ENCODE results near the gene TLR1.
"Not testable (repeated sequence)": the region's sequence is repeated elsewhere in the genome, so short reads cannot be mapped to it uniquely, and the experiment has no call there.

The TLR1 gene

DNA sequence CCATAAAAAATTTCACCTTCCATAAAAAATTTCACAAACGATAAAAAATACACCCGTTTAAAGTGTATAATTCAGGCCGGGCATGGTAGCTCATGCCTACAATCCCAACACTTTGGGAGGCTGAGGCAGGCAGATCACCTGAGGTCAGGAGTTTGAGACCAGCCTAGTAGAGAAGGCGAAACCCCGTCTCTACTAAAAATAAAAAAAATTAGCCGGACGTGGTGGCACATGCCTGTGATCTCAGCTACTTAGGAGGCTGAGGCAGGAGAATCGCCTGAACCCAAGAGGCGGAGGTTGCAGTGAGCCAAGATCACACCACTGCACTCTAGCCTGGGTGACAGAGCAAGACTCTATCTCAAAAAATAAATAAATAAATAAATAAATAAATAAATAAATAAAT, 1.7 kb upstream of the TLR1 start:
- not testable (repeated sequence) for DNase-seq

- no peak for DNase-seq
Observed at GRCh38 chr4:38805530-38806145, 1.0 kb upstream of the TLR1 start.

GRCh38 chr4:38803833-38804653, 548 bp downstream of the TLR1 start:
- DNase-seq, result no peak

- DNase-seq, result no peak
Observed at GRCh38 chr4:38802561-38803355, 1.8 kb downstream of the TLR1 start.

DNA sequence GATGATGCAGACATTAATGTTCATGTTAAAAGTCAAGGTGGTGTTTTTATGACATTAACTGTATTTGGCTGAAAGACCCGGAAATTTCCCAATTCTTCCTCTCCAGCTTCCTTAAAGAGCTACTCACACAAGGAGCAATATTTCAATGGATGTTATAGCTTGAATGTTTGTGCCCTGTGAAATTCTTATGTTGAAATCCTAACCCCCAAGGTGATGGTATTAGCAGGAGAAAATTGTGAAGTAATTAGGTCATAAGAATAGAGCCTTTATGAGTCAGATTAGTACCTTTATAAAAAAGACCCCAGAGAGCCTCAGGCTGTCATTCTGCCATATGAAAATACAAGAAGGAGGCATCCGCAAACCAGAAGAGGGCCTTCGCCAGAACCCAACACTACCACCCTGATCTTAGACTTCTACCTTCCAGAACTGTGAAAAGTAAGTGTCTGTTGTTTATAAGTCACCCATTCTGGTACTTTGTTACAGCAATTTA, 3.6 kb downstream of the TLR1 start:
- no peak for DNase-seq

DNA sequence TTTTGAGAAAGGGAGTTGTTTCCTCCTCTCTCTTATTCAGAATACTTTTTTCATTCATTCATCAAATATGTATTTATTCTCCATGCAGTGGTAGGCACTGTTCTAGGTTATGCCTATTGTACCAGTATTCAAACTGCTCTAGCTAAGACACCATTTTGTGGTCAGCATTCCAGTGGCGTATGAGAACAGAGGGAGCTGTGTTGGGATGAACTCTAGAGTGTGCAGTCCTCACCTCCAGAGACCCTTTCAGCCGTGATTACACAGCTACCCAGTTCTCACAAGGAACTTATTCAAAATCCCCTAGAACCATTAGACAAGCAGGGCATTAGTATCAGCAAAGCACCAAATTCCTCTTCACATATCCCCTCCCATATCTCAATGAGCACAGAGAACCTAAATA, 4.2 kb downstream of the TLR1 start:
- no peak for DNase-seq

DNA sequence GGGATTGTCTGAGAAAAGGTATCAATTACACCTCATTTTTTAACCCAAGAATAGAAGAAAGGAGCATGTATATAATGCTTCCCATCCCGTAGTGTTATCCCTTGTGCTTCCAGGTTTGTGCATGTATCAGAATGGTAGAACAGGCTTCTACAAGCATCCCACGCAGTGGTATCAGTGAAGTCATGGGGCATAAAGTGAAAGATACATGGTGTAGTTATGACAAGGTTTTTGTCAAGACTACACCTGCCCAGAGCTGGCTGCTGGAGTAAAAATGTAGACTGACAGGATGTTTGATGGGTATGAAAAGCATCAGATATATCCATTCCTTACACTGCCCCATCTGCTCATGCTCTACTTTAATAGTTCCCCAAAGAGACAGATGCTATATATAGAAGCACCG, 9.5 kb downstream of the TLR1 start:
- no peak for DNase-seq

DNA sequence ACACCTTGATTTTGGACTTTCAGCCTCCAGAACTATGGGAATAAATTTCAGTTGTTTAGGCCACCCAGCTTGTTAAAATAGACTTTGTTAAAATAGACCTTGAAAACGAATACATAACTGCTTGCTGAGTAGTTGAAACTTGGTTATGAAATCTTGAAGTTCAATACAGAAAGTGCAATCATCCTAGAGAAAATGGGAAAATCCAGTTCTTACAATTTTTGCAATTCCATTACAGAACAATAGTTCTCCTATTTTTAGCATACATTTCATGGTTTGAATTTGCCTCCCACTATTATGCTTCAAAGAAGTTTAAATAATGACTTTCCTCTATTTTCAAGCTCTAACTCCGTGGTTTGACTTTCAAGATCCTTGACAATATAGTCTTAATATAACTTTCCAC, 10.5 kb downstream of the TLR1 start:
- no peak for DNase-seq

DNA sequence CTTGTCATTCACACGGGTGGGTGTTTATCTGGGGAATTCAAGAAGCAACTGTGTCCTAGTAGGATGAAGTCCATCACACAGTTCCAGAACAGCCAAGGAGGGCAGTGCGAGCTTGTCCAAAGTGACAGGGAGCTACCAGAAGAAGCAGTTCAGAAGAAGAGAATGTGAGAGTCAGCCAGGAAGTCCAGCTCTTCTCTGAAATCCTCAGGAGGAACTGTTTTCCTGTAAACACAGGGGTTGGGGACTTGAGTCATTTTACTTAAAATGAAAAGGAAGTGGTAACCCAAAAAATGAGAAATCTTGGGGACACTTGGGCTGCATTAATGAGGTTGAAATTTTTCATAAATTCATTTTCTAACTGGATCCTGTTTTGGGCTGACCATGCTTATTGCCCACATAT, 13.6 kb downstream of the TLR1 start:
- DNase-seq, result no peak

GRCh38 chr4:38788317-38788716, 16.3 kb downstream of the TLR1 start:
- no peak for DNase-seq

DNA sequence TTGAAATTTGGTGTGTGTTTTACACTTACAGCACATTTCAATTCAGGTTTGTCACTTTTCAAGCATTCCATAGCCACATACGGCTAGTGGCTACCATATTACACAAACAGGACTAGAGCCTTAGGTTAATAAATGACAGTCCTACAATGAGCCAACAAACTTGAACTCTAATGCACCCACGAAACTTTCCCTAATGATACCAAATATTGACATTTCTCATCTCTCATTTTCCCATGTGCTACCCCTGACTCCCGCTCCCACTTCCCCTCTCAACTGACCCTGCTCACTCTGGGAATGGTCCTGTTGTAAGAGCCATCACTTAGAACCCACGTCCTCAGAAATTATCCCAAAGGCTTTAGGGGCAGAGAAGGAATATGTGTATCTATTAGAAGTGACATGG, 16.9 kb downstream of the TLR1 start:
- no peak for DNase-seq

- no peak for DNase-seq
Observed at GRCh38 chr4:38785901-38786402, 18.6 kb downstream of the TLR1 start.

GRCh38 chr4:38785041-38785790, 19.4 kb downstream of the TLR1 start:
- no peak for DNase-seq

GRCh38 chr4:38784141-38784540, 20.4 kb downstream of the TLR1 start:
- no peak for DNase-seq

DNA sequence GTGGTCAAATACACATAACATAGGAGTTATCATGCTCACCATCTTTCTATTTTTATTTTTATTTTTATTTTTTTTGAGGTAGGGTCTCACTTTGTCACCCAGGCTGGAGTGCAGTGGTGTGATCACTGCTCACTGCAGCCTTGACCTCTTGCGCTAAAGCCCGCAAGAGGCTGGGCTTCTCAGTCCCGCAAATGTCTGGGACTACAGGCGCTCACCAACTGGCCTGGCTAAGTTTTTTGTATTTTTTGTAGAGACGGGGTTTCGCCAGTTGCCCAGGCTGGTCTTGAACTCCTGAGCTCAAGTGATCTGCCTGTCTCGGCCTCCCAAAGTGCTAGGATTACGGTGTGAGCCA, 21.5 kb downstream of the TLR1 start:
- DNase-seq, result no peak

GRCh38 chr4:38782452-38783108, 22.0 kb downstream of the TLR1 start, which contains the start of gene TLR10:
TSS of gene TLR10 (minus strand) at chr4:38782990. CDS start at chr4:38775590, 7,400 bp downstream.
- no peak for DNase-seq

DNA sequence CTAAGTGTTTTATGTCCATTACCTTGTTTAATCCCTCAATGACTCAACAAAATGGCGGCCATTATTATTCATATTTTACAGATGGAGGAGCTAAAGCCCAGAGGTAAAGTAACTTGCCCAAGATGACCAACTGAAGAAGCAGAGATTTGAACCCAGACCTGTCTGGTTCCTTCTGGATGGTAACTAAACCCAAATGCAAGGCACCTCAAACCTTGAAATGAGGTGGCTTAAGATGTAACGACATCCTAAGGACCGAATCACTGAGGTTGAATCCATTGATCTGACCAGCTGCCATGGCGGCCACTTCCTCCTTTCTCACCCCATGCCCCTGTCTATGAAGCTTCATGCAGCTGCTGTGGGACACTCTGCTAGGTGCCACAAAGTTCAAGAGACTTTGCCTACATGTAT, 22.7 kb downstream of the TLR1 start:
- DNase-seq, result no peak

GRCh38 chr4:38780833-38781484, 23.6 kb downstream of the TLR1 start:
- DNase-seq, result no peak

GRCh38 chr4:38779790-38780189, 24.8 kb downstream of the TLR1 start:
- DNase-seq, result no peak

DNA sequence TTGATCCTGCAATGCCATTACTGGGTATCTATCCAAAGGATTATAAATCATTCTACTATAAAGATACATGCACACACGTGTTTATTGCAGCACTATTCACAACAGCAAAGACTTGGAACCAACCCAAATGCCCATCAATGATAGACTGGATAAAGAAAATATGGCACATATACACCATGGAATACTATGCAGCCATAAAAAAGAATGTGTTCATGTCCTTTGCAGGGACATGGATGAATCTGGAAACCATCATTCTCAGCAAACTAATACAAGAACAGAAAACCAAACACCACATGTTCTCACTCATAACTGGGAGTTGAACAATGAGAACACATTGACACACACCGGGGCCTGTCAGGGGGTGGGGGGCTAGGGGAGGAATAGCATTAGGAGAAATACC, 26.7 kb downstream of the TLR1 start:
- DNase-seq, result not testable (repeated sequence)

GRCh38 chr4:38775326-38775725, 29.3 kb downstream of the TLR1 start:
- no peak for DNase-seq

Data from effector CD8-positive, alpha-beta T cell (primary cell).